ENCODE results near the gene HERC5.

- TF ChIP-seq POLR2A (IDR thresholded peaks at IDR 0.05) = no peak
- no peak for TF ChIP-seq CTCF (IDR thresholded peaks at IDR 0.05)
Measured at GRCh38 chr4:88465653-88466192, 8.8 kb downstream of the HERC5 start.
